HepG2 (cell line): ENCODE data around the gene RGS6. TPM values are rescaled to one million over a fixed set of nuclear protein-coding genes. Genes with fewer than 3 reads are reported as not detected.

Experiments used
- ATAC-seq: fragments of 200-7000 bp; cut with Tn5 transposase; 3 replicates; pipeline ENCODE4 v1.9.1; 2020; ENCODE audit warnings: mild to moderate bottlenecking, moderate library complexity
- BruUV-seq: library from RNA; stranded (reverse); fragments of 400-500 nt; replicated peaks from 2 replicates; lab custom pipeline; 2021; lab: Mats Ljungman, UMichigan
- CTCF ChIA-PET: fragments of 300-600 bp; formaldehyde crosslinking; extraction: SDS; loops from one replicate; lab custom pipeline; 2021; ENCODE audit warnings: low total read pairs, inconsistent platforms, low intra/inter-chr PET ratio; lab: Yijun Ruan, JAX
- POLR2A ChIA-PET: fragments of 350-600 bp; sonication (Branson Sonifier 250); formaldehyde crosslinking; loops from one replicate; lab custom pipeline; 2020; ENCODE audit warnings: antibody characterized with exemption, inconsistent platforms; lab: Yijun Ruan, JAX
- DNase-seq: peaks from one replicate; pipeline ENCODE4 v3.0.0-alpha.2; 2015; ENCODE audit warnings: low spot score
- FAIRE-seq: peaks from 3 replicates; lab custom pipeline; 2011; peaks lifted over from hg19 to GRCh38; lab: Jason Lieb, UNC
- H2AFZ ChIP-seq: one replicate; pipeline ENCODE4 v1.6.1; 2011; ENCODE audit warnings: low read length, inconsistent platforms
- H3K27ac ChIP-seq: fragments of 300-600 bp; 3 replicates; pipeline ENCODE4 v1.8.0; 2011; ENCODE audit warnings: mixed run types, mild to moderate bottlenecking, mixed read lengths, low read length, inconsistent platforms; ENCODE audit not compliant: insufficient read depth; ENCODE audit errors: extremely low read length
- H3K27me3 ChIP-seq, 2 experiments: fragments of 200-600 bp in 1 of 2; 2 replicates in 1 of 2; 3 replicates in 1 of 2; pipeline versions ENCODE4 v1.6.0 to v1.8.0; 2011; ENCODE audit warnings: low read length in 2 of 2, mild to moderate bottlenecking in 2 of 2, moderate library complexity in 2 of 2, inconsistent platforms in 1 of 2; ENCODE audit not compliant: insufficient read depth in 2 of 2, control insufficient read depth in 1 of 2
- H3K36me3 ChIP-seq, 2 experiments: fragments of 200-600 bp in 1 of 2; replicated peaks in 1 of 2; 2 replicates in 1 of 2; 3 replicates in 1 of 2; pipeline versions ENCODE4 v1.5.1 to v1.8.0; 2011; ENCODE audit warnings: low read length in 2 of 2, inconsistent platforms in 1 of 2; ENCODE audit not compliant: insufficient read depth in 2 of 2, control insufficient read depth in 1 of 2
- H3K4me1 ChIP-seq: 2 replicates; pipeline ENCODE4 v1.5.1; 2012; ENCODE audit warnings: low read length, inconsistent platforms; ENCODE audit not compliant: insufficient read depth
- H3K4me2 ChIP-seq: 2 replicates; pipeline ENCODE4 v1.6.0; 2011; ENCODE audit warnings: low read depth, low read length, inconsistent platforms
- H3K4me3 ChIP-seq, 3 experiments: fragments of 200-600 bp in 1 of 3; sonication (generic), shearing (Covaris generic) in 1 of 3; replicated peaks in 1 of 3; 2 replicates each; pipeline ENCODE4 v1.5.1; 2011 to 2016; ENCODE audit warnings: low read length in 3 of 3, inconsistent platforms in 2 of 3, low read depth in 2 of 3, mild to moderate bottlenecking in 2 of 3, control low read depth in 1 of 3, mixed read lengths in 1 of 3; ENCODE audit not compliant: insufficient read depth in 1 of 3
- H3K79me2 ChIP-seq: one replicate; pipeline ENCODE4 v1.6.1; 2011; ENCODE audit warnings: low read length, inconsistent platforms; ENCODE audit not compliant: insufficient read depth
- H3K9ac ChIP-seq: 2 replicates; pipeline ENCODE4 v1.6.0; 2011; ENCODE audit warnings: mild to moderate bottlenecking, low read depth, low read length, inconsistent platforms; ENCODE audit not compliant: insufficient read depth
- H3K9me3 ChIP-seq: 2 replicates; pipeline ENCODE4 v1.5.1; 2012; ENCODE audit warnings: mild to moderate bottlenecking, low read length
- H4K20me1 ChIP-seq: 2 replicates; pipeline ENCODE4 v1.6.0; 2011; ENCODE audit warnings: inconsistent platforms, mild to moderate bottlenecking, low read length, moderate library complexity; ENCODE audit not compliant: insufficient read depth
- MEIS2 ChIP-seq: sonication (generic); formaldehyde crosslinking; IDR thresholded peaks from 2 replicates; pipeline ENCODE4 v1.9.0; 2021; ENCODE audit warnings: mild to moderate bottlenecking, missing genetic modification reagents
- MYC ChIP-seq: sonication (generic); formaldehyde crosslinking; IDR thresholded peaks from 2 replicates; pipeline ENCODE4 v1.9.0; 2021; ENCODE audit warnings: missing genetic modification reagents, borderline replicate concordance
- PCBP1 ChIP-seq: fragments of 200-400 bp; formaldehyde crosslinking; IDR thresholded peaks from 2 replicates; pipeline ENCODE4 v1.6.1; 2017; ENCODE audit warnings: mild to moderate bottlenecking, low read depth, low read length, borderline replicate concordance
- TAF1 ChIP-seq: sonication (generic); formaldehyde crosslinking; IDR thresholded peaks from 2 replicates; pipeline ENCODE4 v1.4.0; 2020; ENCODE audit warnings: missing genetic modification reagents
- THYN1 ChIP-seq: sonication (generic); formaldehyde crosslinking; IDR thresholded peaks from 2 replicates; pipeline ENCODE4 v1.8.1; 2023; ENCODE audit warnings: low read depth, mild to moderate bottlenecking, moderate library complexity, missing genetic modification reagents, borderline replicate concordance
- ZNF24 ChIP-seq: fragments of 450-650 bp; IDR thresholded peaks from 2 replicates; pipeline ENCODE4 v1.6.1; 2017; ENCODE audit warnings: antibody characterized with exemption, mild to moderate bottlenecking
- ZNF652 ChIP-seq: IDR thresholded peaks from 2 replicates; pipeline ENCODE4 v1.6.1; 2016; ENCODE audit warnings: low read depth, borderline replicate concordance
- WGBS: methylation state at CpG from one replicate; pipeline ENCODE4 v1.1.6; 2017; ENCODE audit warnings: low lambda C conversion rate; 5-methylcytosine and 5-hydroxymethylcytosine counted together
- in situ Hi-C: cut with HindIII; loops from 2 replicates; pipeline ENCODE4 v1.10.0; 2017; ENCODE audit warnings: low pct_unique_long_range_greater_than_20kb; ENCODE audit not compliant: extremely low pct_ligation_motif_present
- intact Hi-C: fragments of 100-400 bp; cut with micrococcal nuclease; formaldehyde crosslinking; loops from one replicate; pipeline ENCODE4 v1.10.0; 2022; ENCODE audit not compliant: unreplicated experiment
- polyA plus RNA-seq, 8 experiments: library from polyadenylated mRNA; depleted of rRNA in 3 of 8; stranded (reverse) in 7 of 8; unstranded in 1 of 8; fragments of >200 nt; fragmentation: Illumina TruSeq in 4 of 8; extraction: Trizol in 4 of 8; gene quantifications; 2 replicates each; pipeline versions ENCODE4 v1.2.1 to v1.2.3, GENCODE V29; 2011 to 2016; ENCODE audit warnings: low read depth in 4 of 8, missing spikeins in 1 of 8, mixed read lengths in 1 of 8; ENCODE audit not compliant: insufficient read depth in 1 of 8
- total RNA-seq, 5 experiments: library from RNA; depleted of rRNA; stranded (reverse); fragments of >200 nt; fragmentation: Illumina TruSeq; extraction: Trizol; gene quantifications; 2 replicates each; pipeline ENCODE4 v1.2.3, GENCODE V29; 2016; ENCODE audit warnings: low read depth in 1 of 5
- TF ChIP-seq, protein P1 (sequence below): sonication (generic); formaldehyde crosslinking; IDR thresholded peaks from 2 replicates; pipeline ENCODE4 v1.5.0; 2020; ENCODE audit warnings: mild to moderate bottlenecking, missing genetic modification reagents, moderate library complexity
- TF ChIP-seq, protein P2 (sequence below): sonication (generic); formaldehyde crosslinking; IDR thresholded peaks from 2 replicates; pipeline ENCODE4 v1.9.0; 2021; ENCODE audit warnings: missing genetic modification reagents, borderline replicate concordance
- TF ChIP-seq, protein P3 (sequence below): IDR thresholded peaks from 2 replicates; pipeline ENCODE4 v1.4.0; 2020; ENCODE audit warnings: mild to moderate bottlenecking, missing genetic modification reagents
- TF ChIP-seq, protein P4 (sequence below): sonication (generic); formaldehyde crosslinking; IDR thresholded peaks from 2 replicates; pipeline ENCODE4 v1.4.0; 2020; ENCODE audit warnings: mild to moderate bottlenecking, missing genetic modification reagents, borderline replicate concordance

Gene RGS6
- total and polyA plus RNA-seq, 2 of the 13 experiments (the other 11 are each of a cell fraction or from before 2014, with no cell fraction given): not detected

DNA sequence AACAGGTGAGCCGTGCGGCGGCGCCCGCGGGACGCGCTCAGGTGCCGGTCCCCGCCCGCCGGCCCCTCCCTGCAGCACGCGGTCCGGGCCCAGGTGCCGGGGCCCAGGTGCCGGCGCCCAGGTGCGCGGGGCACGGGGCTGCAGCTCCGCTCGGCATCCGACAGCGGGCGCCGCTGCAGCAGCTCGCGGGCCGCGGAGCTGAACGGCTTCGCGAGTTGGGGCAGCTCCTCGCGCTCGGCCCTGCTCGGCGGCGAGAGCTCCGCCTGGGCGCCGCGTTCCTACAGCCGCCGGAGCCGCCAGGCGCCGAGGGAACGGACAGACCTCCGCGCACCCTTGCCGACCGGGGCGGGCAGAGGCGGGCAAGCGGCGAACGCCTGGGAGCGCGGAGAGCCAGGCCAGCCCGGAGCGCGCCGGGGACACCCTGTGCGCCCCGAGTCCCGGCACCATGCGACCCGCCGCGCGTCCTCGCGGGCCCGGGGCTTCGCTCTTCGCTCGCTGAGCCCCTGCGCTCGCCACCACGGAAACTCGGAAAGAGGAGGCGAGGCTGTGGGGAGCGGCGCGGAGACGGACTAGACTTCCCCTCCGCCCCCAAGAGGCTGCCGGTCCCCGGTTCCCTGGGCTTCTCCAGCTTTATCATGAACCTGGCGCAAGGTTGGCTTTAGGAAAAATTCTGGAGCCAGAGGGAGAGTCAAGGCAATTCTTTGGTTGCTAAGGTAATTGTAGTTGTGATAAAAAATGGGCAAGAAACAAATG, at the start of gene RGS6 (continued):
- TF ChIP-seq, protein P1, sequence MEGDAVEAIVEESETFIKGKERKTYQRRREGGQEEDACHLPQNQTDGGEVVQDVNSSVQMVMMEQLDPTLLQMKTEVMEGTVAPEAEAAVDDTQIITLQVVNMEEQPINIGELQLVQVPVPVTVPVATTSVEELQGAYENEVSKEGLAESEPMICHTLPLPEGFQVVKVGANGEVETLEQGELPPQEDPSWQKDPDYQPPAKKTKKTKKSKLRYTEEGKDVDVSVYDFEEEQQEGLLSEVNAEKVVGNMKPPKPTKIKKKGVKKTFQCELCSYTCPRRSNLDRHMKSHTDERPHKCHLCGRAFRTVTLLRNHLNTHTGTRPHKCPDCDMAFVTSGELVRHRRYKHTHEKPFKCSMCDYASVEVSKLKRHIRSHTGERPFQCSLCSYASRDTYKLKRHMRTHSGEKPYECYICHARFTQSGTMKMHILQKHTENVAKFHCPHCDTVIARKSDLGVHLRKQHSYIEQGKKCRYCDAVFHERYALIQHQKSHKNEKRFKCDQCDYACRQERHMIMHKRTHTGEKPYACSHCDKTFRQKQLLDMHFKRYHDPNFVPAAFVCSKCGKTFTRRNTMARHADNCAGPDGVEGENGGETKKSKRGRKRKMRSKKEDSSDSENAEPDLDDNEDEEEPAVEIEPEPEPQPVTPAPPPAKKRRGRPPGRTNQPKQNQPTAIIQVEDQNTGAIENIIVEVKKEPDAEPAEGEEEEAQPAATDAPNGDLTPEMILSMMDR (CRISPR knock-in tag): peak; percentile 35

DNA sequence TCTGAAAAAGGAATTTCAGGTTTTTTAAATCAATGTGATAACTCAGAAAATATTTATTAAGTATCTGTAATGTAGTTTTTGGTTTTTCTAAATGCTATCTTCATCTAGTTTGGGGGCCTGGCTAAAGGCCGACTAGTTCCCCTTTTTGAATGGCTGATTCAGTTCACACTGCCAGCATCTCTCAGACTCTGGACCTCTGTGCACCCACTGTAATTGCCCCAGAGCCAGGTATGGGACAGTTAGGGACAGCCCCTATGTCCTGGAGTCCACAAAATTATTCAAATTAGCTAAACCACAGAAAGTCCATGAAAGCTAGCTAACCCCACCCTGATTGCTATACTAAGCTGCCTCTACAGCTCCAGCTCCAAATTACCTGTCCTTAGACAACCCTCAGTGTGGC, 49.1 kb upstream of the RGS6 start:
- Histone ChIP-seq H3K4me2 (no peak overlapping the region), H3K79me2 (no peaks in the 10 kb centered on the region), H3K4me3 (no peak overlapping the region), H4K20me1 (no peaks in the 10 kb centered on the region), H3K27ac (no peak overlapping the region), H3K9ac (no peak overlapping the region), H3K4me1 (no peaks in the 10 kb centered on the region), H3K9me3 (peaks cover 14% of the 10 kb centered on the region; the same call in 1 of the 2 replicates), H3K27me3 (no peaks in the 10 kb centered on the region), H2AFZ (no peak overlapping the region), H3K36me3 (no peaks in the 10 kb centered on the region)
- WGBS: 0% methylated on average over 1 of the region's 1 CpG
- in situ Hi-C loops: no loop called here
- ChIA-PET CTCF (no interaction called here), POLR2A (no interaction called here)
- intact Hi-C loops: no loop called here
- ATAC-seq (no peak), FAIRE-seq (no peak), DNase-seq (no peak)
- no TSS peak for BruUV-seq
- TF ChIP-seq, protein P2, sequence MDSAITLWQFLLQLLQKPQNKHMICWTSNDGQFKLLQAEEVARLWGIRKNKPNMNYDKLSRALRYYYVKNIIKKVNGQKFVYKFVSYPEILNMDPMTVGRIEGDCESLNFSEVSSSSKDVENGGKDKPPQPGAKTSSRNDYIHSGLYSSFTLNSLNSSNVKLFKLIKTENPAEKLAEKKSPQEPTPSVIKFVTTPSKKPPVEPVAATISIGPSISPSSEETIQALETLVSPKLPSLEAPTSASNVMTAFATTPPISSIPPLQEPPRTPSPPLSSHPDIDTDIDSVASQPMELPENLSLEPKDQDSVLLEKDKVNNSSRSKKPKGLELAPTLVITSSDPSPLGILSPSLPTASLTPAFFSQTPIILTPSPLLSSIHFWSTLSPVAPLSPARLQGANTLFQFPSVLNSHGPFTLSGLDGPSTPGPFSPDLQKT (CRISPR knock-in tag): no peak
- TF ChIP-seq, protein P3, sequence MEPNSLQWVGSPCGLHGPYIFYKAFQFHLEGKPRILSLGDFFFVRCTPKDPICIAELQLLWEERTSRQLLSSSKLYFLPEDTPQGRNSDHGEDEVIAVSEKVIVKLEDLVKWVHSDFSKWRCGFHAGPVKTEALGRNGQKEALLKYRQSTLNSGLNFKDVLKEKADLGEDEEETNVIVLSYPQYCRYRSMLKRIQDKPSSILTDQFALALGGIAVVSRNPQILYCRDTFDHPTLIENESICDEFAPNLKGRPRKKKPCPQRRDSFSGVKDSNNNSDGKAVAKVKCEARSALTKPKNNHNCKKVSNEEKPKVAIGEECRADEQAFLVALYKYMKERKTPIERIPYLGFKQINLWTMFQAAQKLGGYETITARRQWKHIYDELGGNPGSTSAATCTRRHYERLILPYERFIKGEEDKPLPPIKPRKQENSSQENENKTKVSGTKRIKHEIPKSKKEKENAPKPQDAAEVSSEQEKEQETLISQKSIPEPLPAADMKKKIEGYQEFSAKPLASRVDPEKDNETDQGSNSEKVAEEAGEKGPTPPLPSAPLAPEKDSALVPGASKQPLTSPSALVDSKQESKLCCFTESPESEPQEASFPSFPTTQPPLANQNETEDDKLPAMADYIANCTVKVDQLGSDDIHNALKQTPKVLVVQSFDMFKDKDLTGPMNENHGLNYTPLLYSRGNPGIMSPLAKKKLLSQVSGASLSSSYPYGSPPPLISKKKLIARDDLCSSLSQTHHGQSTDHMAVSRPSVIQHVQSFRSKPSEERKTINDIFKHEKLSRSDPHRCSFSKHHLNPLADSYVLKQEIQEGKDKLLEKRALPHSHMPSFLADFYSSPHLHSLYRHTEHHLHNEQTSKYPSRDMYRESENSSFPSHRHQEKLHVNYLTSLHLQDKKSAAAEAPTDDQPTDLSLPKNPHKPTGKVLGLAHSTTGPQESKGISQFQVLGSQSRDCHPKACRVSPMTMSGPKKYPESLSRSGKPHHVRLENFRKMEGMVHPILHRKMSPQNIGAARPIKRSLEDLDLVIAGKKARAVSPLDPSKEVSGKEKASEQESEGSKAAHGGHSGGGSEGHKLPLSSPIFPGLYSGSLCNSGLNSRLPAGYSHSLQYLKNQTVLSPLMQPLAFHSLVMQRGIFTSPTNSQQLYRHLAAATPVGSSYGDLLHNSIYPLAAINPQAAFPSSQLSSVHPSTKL: no peak
- no peak for TF ChIP-seq THYN1
- TF ChIP-seq, protein P4, sequence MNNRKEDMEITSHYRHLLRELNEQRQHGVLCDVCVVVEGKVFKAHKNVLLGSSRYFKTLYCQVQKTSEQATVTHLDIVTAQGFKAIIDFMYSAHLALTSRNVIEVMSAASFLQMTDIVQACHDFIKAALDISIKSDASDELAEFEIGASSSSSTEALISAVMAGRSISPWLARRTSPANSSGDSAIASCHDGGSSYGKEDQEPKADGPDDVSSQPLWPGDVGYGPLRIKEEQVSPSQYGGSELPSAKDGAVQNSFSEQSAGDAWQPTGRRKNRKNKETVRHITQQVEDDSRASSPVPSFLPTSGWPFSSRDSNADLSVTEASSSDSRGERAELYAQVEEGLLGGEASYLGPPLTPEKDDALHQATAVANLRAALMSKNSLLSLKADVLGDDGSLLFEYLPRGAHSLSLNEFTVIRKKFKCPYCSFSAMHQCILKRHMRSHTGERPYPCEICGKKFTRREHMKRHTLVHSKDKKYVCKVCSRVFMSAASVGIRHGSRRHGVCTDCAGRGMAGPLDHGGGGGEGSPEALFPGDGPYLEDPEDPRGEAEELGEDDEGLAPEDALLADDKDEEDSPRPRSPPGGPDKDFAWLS (CRISPR knock-in tag): no peak
- no peak for TF ChIP-seq ZNF24
- TF ChIP-seq ZNF652 (CRISPR knock-in tag): no peak
- no peak for TF ChIP-seq PCBP1
- TF ChIP-seq TAF1 (CRISPR knock-in tag): no peak
- TF ChIP-seq MEIS2 (CRISPR knock-in tag): no peak
- no peak for TF ChIP-seq MYC (CRISPR knock-in tag)
